ENCODE data around the gene NUF2.
"Not testable (repeated sequence)": the region's sequence is repeated elsewhere in the genome, so short reads cannot be mapped to it uniquely, and the experiment has no call there.

Gene NUF2

GRCh38 chr1:163346326-163346870, 24.6 kb downstream of the NUF2 start:
- H3K4me3 ChIP-seq (ENCODE audit: low read depth, low read length), result no peak overlapping the region
- DNase-seq (ENCODE audit: low read depth), result no peak
- TF ChIP-seq POLR2A (IDR thresholded peaks at IDR 0.05; ENCODE audit: extremely low read depth, insufficient read length), result no peak
- TF ChIP-seq, protein P1, sequence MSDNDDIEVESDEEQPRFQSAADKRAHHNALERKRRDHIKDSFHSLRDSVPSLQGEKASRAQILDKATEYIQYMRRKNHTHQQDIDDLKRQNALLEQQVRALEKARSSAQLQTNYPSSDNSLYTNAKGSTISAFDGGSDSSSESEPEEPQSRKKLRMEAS (IDR thresholded peaks at IDR 0.05; ENCODE audit: low read depth, low read length), result no peak
- no peak for TF ChIP-seq MYC (IDR thresholded peaks at IDR 0.05; ENCODE audit: low read depth, low read length)
- TF ChIP-seq CTCF (IDR thresholded peaks at IDR 0.05; ENCODE audit: low read depth, low read length), result no peak

- no peak for TF ChIP-seq POLR2A (IDR thresholded peaks at IDR 0.05; ENCODE audit: extremely low read depth, insufficient read length)
- H3K4me3 ChIP-seq (ENCODE audit: low read depth, low read length), result no peak overlapping the region
These were observed 25.4 kb downstream of the NUF2 start for GRCh38 chr1:163347106-163347505.

DNA sequence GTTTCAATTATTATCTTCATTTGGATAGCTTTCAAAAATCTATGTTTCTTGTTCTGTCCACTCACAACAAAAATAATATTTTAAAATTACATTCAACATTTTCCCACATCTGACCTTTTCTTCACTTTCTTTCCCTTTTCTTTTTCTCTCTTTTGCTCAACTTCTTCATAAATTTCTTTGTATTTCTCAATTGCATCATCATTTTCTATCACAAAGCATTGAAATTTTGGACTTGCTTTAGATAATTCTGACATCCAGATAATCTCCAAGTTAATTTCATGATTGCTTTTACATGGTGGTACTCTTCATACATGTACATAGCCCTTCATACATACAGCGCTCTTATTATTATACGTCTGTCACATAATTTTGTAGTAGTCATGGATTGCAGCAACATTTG, 30.2 kb downstream of the NUF2 start:
- no peak for DNase-seq (ENCODE audit: low read depth)
- TF ChIP-seq MYC (IDR thresholded peaks at IDR 0.05; ENCODE audit: low read depth, low read length) (no peak), POLR2A (IDR thresholded peaks at IDR 0.05; ENCODE audit: extremely low read depth, insufficient read length) (no peak), CTCF (IDR thresholded peaks at IDR 0.05; ENCODE audit: low read depth, low read length) (no peak)
- TF ChIP-seq, protein P1 (IDR thresholded peaks at IDR 0.05; ENCODE audit: low read depth, low read length), result no peak
- no peak overlapping the region for H3K4me3 ChIP-seq (ENCODE audit: low read depth, low read length)

More at GRCh38 chr1:163347106-163347505, 25.4 kb downstream of the NUF2 start:
- no peak for DNase-seq (ENCODE audit: low read depth)

DNA sequence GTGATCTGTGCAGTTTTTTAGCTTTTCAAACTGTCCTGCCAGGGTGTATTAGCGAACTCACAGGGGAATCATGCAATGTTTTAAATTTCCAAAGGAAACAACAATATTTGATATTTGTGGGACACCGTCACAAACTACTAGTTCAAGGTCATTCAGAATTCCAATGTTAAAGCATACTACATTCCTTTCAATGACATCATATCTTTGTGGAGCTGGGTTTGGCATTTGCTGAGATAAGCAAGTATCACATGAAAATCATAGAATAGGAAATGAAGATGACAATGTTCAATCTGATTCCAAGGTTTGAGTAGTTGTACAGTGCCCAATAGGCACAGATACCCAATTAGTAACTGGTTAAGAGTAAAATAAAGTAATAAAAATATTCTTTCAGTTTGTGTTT, 35.6 kb downstream of the NUF2 start:
- TF ChIP-seq, protein P1 (IDR thresholded peaks at IDR 0.05; ENCODE audit: low read depth, low read length), result no peak
- TF ChIP-seq CTCF (IDR thresholded peaks at IDR 0.05; ENCODE audit: low read depth, low read length), result no peak
- DNase-seq (ENCODE audit: low read depth), result no peak
- no peak overlapping the region for H3K4me3 ChIP-seq (ENCODE audit: low read depth, low read length)

DNA sequence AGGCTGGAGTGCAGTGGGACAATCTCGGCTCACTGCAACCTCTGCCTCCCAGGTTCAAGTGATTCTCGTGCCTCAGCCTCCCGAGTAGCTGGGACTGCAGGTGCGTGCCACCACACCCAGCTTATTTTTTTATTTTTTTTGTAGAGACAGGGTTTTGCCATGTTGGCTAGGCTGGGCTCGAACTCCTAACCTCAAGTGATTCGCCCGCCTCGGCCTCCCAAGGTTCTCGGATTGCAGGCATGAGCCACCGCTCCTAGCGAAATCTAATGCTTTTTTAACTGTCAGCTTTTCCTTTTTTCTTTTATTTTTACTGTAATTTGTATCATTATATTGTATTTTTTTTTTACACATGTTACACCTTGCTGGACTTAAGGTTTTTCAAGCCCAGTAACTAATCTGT, 36.4 kb downstream of the NUF2 start:
- not testable (repeated sequence) for H3K4me3 ChIP-seq (ENCODE audit: low read depth, low read length); DNase-seq (ENCODE audit: low read depth)

DNA sequence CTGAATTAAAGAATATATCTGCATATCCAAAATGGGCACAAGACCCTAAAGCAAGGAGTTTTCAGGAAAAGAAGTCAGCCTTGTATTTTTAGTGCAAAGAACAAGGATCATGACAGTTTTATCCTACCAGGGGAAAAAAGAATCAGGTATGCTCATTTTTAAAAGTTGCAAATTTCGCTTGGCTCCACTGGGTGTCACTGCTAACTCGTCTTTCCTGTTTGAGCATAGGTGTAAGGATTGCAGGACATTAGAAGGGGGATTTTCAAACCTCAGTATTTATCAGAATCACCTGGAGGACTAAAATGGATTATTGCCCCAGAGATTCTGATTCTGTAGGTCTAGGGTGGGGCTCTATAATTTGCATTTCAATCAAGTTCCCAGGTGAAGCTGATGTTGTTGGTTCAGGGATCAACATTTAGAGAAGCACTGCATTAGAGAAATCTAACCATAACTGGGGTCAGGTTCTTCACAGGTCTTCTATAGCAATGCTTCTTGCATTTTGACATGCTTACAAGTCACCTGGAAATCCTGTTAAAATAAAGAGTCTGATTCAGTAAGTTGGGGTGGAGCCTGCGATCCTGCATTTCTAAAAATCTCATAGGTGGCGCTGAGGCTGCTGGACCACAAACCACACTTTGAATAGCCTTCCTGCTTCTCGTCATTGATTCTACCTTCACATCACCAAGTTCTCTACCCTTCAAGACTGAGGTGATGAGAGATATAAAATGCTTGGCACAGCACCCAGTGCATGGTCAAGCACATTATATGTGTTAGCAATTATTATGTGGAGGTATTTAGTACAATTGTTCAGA, 39.6 kb downstream of the NUF2 start:
- H3K4me3 ChIP-seq (ENCODE audit: low read depth, low read length), result no peak overlapping the region
- TF ChIP-seq POLR2A (IDR thresholded peaks at IDR 0.05; ENCODE audit: extremely low read depth, insufficient read length) (no peak), CTCF (IDR thresholded peaks at IDR 0.05; ENCODE audit: low read depth, low read length) (peak; percentile 48)
- DNase-seq (ENCODE audit: low read depth), result peak; percentile 11

DNA sequence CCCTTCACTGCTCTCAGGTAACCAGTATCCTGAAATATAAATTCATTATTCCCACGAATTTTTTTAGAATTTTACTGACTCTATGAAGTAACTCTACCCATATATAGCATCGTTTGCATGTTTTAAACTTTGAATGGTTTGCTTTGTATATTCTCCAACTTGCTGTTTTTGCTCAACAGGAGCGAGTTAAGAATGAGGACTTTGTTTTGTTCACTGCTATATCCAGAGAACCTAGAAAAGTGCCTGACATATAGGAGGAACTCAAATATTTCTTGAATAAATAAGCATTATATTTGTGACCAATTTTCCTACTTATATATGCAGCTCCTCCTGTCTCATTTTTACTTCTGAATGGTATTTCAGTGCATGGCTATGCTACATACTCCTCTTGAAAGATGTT, 43.4 kb downstream of the NUF2 start:
- TF ChIP-seq, protein P1 (IDR thresholded peaks at IDR 0.05; ENCODE audit: low read depth, low read length), result no peak
- TF ChIP-seq POLR2A (IDR thresholded peaks at IDR 0.05; ENCODE audit: extremely low read depth, insufficient read length) (no peak), CTCF (IDR thresholded peaks at IDR 0.05; ENCODE audit: low read depth, low read length) (no peak), MYC (IDR thresholded peaks at IDR 0.05; ENCODE audit: low read depth, low read length) (no peak)
- H3K4me3 ChIP-seq (ENCODE audit: low read depth, low read length), result no peak overlapping the region
- DNase-seq (ENCODE audit: low read depth), result no peak
